GM12875 (cell line): Measurements from ENCODE around the gene PTPRF.
A peak's percentile ranks its signal among the peaks of the same experiment; 100 is the strongest.

Source experiments
- H3K4me3 ChIP-seq: one replicate; pipeline ENCODE4 v1.5.1; 2011; ENCODE audit warnings: low read depth, low read length, control low read depth
- CTCF ChIP-seq: IDR thresholded peaks from 2 replicates; pipeline ENCODE4 v1.5.1; 2011; ENCODE audit warnings: low read depth, mild to moderate bottlenecking, control low read depth, inconsistent platforms, low read length, moderate library complexity, borderline replicate concordance; ENCODE audit not compliant: insufficient read depth

PTPRF gene

DNA sequence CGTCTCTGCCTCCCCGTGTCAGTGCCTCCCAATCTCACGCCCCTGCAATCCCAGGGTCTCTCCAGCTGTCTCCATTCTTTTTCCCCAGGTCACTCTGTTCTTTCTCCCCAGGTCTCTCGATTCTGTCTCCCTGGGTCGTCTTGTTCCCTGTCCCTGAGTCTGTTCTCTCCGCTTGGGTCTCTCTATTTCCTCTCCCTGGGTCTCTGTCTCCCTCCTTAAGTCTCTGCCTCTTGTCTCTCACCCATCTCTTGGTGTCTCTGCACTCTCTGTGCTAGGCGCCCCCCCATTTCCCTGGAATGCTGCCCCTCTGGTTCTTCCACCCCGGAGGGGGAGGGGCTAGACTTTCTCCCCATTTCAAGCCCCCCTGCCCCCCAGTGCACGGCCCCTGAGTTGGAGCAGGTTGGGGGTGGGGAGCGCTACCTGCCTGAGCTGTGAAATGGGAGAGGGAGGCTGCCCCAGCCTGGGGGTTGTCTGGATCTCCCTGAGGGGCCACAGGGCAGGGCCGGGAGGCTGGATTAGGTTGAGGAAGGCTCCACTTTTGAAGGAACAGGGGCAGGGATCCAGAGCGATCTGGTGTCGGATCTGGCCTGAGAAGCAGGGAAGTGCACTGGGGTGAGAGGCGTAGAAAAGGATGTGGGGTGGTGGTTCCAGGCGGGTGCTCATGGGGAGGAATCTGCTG lies 1.4 kb downstream of the PTPRF start:
- TF ChIP-seq CTCF, result no peak
- peak overlapping the region; percentile 11 for H3K4me3 ChIP-seq

GRCh38 chr1:43532716-43533115 lies 2.0 kb downstream of the PTPRF start:
- no peak overlapping the region for H3K4me3 ChIP-seq
- TF ChIP-seq CTCF, result no peak

GRCh38 chr1:43533584-43533983 lies 2.9 kb downstream of the PTPRF start:
- H3K4me3 ChIP-seq, result no peak overlapping the region
- TF ChIP-seq CTCF, result no peak

DNA sequence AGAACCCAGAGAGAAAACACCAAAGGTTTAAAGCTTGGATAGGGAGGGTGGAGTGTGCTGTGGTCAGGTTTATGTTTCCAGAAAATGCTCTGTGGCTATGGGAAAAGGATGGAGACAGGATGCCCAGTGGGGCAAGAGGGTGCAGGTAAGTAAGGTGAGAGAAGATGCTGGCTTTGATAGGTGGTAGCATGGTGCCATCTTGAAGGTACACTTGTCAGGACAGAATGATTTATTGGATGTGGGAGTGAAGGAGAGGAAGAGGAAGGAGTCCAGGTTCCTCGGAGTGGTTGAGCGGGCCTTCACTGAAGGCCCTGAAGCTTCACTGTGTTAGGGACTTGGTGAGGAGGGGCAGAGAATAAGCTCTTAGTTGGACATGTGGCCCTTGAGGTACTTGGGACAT lies 3.6 kb downstream of the PTPRF start:
- H3K4me3 ChIP-seq, result no peak overlapping the region
- TF ChIP-seq CTCF, result no peak

DNA sequence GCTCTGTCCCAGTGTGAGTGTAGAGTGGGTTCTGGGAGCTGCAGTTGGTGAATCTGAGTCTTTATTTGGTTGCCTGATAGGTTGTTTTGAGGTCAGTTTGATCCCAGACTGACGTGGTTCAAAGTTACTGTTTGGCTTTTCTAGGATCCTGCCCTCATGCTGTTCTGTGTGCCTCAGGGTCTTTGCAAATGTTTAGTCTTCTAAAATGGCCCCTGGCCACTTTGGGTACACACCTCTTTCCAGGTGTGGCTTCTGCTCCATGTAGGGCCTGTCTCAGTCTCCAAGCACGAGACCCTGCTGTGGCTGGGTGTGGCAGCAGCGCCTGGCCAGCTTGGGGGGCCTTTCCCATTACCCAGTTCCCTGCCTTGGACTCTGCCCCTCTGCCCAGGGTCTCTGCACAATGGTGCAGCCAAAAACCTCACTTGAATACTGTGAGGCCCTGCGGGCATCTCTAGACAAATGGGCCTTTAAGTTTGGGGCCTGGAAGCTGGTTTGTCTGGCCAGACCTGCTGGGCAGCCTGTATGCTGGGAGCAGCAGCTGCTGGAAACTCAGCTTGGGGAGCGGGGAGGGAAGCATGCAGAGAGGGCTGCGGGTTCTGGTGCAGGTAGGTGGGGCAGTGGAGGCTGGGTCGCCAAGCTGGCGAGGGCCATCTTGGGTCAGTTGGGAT lies 5.6 kb downstream of the PTPRF start:
- no peak for TF ChIP-seq CTCF
- H3K4me3 ChIP-seq, result no peak overlapping the region

DNA sequence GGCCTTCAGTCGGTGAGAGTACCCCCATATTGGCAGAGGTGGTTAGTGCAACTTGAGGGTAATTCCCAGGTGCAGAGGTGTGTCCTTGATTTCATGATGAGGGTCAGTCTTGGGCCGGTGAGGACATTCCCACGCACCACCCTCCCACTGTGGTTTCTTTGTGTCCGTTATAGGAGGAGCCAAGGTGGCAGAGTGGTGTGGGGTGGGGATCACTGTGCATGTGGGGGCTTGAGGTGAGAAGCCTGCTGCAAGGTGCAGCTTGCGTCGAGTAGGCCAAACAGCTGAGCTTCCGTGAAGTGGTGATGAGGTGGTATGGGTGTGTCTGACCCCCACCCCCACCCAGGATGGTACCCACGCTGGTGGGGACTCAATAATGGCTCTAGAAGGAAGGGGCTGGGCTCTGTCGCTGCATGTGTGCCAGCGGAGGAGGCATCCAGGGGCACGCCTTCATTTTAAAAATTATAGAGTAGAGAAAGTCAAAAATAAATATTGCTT lies 6.2 kb downstream of the PTPRF start:
- no peak for TF ChIP-seq CTCF
- no peak overlapping the region for H3K4me3 ChIP-seq

DNA sequence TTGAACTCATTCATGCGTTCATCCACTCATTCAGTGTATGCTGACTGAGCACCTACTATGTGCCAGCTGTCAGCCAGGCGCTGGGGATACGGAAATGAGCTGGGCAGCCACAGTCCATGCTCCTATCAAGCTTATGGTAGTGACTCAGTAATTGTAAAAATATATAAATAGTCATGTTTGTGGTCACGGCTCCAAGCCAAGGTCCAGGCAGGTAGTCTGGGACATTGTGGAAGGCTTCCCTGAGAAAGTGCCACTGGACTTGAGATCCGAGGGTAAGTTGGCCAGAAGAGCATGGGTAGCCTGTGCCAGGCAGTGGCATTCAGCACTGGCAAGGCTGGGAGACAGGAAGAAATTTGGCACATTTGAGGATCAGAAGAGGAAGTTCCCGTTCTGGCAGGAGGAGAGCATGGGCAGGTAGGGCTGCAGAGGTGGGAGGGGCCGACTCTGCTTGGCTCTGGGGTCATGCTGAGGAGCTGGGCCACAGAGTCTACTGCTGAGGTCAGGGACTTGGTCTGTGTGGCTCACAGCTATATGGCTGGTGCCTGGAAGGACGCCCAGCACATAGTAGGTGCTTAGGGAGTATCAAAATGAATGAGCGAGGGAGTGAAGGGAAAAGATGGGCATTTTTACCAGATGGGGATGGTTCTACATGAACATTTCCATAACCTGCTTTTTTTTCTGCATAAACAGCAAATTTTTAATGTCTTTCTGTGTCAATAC lies 6.9 kb downstream of the PTPRF start:
- no peak for TF ChIP-seq CTCF
- no peak overlapping the region for H3K4me3 ChIP-seq
